Measurements from ENCODE around the gene FNDC3B.

Gene FNDC3B

GRCh38 chr3:172260381-172260780 lies 221.0 kb downstream of the FNDC3B start:
- no peak for DNase-seq (ENCODE audit: low read depth in 2 of 2)

GRCh38 chr3:172261054-172261453 lies 221.7 kb downstream of the FNDC3B start:
- DNase-seq (ENCODE audit: low read depth in 2 of 2), result no peak

DNA sequence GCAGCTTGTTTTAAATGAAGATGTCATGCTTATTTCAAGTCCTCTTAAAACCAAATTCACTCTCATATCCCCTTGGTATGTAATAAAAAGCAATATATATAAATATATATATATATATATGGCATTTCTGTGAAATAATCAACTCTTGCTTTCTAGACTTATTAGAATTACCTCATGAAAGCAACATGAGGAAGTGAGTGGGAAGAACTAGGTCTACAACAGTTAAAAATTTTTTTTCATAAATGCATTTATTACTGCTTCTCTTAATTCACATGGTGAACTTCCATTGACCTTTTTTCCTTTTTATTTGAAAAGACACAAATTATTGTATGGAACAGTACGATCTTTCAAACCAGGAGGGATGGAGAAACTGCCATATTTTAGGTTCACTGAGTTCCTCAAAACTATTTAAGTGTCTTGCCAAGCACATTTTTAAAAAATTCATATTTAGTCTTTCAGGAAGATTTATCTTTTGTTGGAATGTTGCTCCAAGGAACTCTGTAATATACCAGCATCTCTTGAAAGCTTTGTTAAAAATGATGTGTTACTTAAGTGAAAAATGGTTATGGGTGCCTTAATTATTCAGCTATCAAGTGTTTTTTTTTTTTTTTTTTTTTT lies 223.7 kb downstream of the FNDC3B start:
- no peak for DNase-seq (ENCODE audit: low read depth in 2 of 2)

- no peak for DNase-seq (ENCODE audit: low read depth in 2 of 2)
Observed at GRCh38 chr3:172263781-172264486, 224.6 kb downstream of the FNDC3B start.

GRCh38 chr3:172266103-172266502 lies 226.7 kb downstream of the FNDC3B start:
- no peak for DNase-seq (ENCODE audit: low read depth in 2 of 2)

- no peak for DNase-seq (ENCODE audit: low read depth in 2 of 2)
Observed at GRCh38 chr3:172268425-172268824, 229.0 kb downstream of the FNDC3B start.

GRCh38 chr3:172268868-172269267 lies 229.5 kb downstream of the FNDC3B start:
- no peak for DNase-seq (ENCODE audit: low read depth in 2 of 2)

- DNase-seq (ENCODE audit: low read depth in 2 of 2), result no peak
Observed at GRCh38 chr3:172270557-172271166, 231.3 kb downstream of the FNDC3B start.

- DNase-seq (ENCODE audit: low read depth in 2 of 2), result no peak
Observed at GRCh38 chr3:172271386-172271976, 232.1 kb downstream of the FNDC3B start.

DNA sequence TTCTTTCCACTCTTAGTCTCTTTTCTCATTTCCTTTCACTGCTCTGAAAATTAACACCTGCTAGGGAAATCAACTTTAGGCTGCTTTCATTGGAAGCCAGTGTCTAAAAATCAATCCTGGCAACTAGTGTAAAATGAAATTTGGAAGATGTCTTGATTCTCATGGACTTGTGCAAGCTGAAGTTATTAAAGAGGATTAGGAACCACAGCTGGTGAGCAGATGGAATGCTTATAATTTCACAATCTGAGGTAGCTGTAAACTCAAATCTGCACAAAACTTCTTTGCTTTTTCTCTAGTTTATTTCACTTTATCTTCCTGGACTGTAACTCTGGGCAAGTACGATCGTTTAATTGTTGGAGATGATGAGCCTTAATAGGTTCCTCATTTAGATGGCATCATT lies 233.3 kb downstream of the FNDC3B start:
- no peak for DNase-seq (ENCODE audit: low read depth in 2 of 2)

GRCh38 chr3:172273378-172273777 lies 234.0 kb downstream of the FNDC3B start:
- no peak for DNase-seq (ENCODE audit: low read depth in 2 of 2)

DNA sequence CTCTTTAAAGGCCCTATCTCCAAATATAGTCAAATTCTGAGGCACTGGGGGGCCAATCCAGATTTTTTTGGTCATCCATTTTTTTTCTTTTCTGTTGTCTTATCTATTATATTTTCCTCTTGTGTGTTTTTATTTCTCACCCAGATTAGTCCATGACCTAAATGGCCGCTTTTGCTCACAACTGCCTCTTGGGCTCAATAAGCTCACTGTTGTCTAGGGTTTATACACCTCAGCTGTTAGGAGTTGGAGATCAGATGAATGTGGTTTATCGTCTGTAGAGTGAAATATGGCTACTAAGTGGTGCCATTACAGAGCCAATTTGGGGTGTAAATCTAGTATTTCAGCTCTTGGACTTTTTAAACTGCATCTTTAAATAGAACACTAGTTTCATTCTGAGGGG lies 235.5 kb downstream of the FNDC3B start:
- DNase-seq (ENCODE audit: low read depth in 2 of 2), result no peak

DNA sequence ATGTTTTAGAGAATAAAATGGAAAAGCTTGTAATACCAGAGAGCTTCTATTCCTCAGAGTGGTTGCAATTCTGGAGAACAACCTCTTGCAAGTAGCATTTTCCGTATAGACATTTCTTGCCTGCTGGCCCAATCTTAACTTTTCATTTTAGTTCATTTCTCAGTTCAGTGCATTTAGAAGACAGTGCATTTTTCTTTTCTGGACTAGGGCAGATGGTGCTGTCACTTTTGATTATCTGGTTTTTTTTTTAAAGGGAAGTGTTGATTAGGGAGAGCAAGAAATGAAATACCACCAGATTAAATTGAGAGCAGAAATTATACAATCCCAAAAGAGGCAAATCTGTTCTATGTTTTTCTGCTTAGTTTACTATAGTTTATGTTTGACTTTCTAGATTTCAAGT lies 236.2 kb downstream of the FNDC3B start:
- DNase-seq (ENCODE audit: low read depth in 2 of 2), result no peak

DNA sequence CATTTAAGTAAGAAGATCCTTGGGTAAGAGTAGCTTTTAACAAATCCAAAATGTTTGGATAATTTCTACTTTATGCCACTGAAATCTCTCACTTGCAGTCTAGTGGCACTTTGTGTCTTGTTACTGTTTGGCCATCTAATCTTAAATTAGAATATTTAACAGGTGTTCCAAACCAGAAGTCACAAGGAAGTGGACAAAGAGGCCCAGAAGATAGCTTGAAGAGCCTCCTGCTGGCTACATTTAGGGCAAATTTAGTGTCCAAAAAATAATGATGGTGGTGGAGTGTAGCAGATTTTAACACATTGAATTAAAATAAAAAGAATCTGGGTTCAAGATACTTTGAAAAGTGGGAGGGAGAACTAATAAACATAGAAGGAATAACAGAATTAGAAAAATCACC lies 236.7 kb downstream of the FNDC3B start:
- DNase-seq (ENCODE audit: low read depth in 2 of 2), result no peak

GRCh38 chr3:172277151-172277652 lies 237.8 kb downstream of the FNDC3B start:
- no peak for DNase-seq (ENCODE audit: low read depth in 2 of 2)

- DNase-seq (ENCODE audit: low read depth in 2 of 2), result no peak
Observed at GRCh38 chr3:172279191-172279640, 239.8 kb downstream of the FNDC3B start.

DNA sequence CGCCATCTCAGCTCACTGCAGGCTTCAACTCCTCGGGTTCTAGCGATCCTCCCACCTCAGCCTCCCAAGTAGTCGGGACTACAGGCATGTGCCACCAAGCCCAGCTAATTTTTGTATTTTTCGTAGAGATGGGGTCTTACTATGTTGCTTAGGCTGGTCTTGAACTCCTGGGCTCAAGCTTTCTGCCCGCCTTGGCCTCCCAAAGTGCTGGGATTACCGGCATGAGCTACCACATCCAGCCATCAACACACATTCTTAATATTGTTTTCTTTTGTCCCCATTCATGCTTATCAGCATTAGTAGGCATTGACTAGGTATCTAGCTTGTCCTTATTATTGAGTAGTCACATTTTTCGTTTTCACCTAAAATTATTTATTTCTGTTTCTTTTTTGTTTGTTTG lies 240.6 kb downstream of the FNDC3B start:
- DNase-seq (ENCODE audit: low read depth in 2 of 2), result no peak

- DNase-seq (ENCODE audit: low read depth in 2 of 2), result no peak
Observed at GRCh38 chr3:172280406-172281051, 241.2 kb downstream of the FNDC3B start.

DNA sequence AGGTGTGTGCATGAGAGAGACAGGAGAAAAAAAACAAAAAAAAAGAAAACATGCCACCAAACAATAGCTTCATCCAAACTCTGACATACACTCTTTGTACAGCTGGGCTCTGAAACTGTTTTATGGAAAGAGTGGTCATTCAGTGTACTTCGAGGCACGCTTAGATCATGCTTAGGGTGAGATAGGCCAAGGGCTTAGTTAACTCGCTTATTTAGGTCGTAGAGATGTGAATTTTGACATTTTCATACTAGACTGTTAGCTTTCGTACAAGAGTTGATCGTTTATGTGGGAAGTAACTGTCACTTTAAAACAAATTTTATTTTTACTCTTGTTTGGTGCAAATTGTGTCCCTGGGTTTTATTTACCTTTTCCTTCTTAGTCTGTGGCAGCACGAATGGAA lies 242.5 kb downstream of the FNDC3B start:
- no peak for DNase-seq (ENCODE audit: low read depth in 2 of 2)

GRCh38 chr3:172282850-172283249 lies 243.5 kb downstream of the FNDC3B start:
- DNase-seq (ENCODE audit: low read depth in 2 of 2), result no peak

- no peak for DNase-seq (ENCODE audit: low read depth in 2 of 2)
Observed at GRCh38 chr3:172283841-172284357, 244.5 kb downstream of the FNDC3B start.

GRCh38 chr3:172285844-172286243 lies 246.5 kb downstream of the FNDC3B start:
- DNase-seq (ENCODE audit: low read depth in 2 of 2), result no peak

Data from stimulated activated CD4-positive, alpha-beta T cell treated with anti-CD3 and anti-CD28 coated beads, Interleukin-15, amount 100 ng/mL, for 48 hours (primary cell).